ENCODE measurements around the gene KIF1C.

- TF ChIP-seq CTCF (IDR thresholded peaks at IDR 0.05) (no peak), POLR2A (IDR thresholded peaks at IDR 0.05) (no peak)
These were observed 27.5 kb upstream of the KIF1C start for GRCh38 chr17:4970273-4970672.
